Measurements from ENCODE around the gene C1orf115. TPM values are rescaled to one million over a fixed set of nuclear protein-coding genes. Genes with fewer than 3 reads are reported as not detected.
A peak's percentile ranks its signal among the peaks of the same experiment; 100 is the strongest.

C1orf115 gene, protein sequence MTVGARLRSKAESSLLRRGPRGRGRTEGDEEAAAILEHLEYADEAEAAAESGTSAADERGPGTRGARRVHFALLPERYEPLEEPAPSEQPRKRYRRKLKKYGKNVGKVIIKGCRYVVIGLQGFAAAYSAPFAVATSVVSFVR
- total RNA-seq, result under 1 TPM; 0.12 to 0.16 TPM

DNA sequence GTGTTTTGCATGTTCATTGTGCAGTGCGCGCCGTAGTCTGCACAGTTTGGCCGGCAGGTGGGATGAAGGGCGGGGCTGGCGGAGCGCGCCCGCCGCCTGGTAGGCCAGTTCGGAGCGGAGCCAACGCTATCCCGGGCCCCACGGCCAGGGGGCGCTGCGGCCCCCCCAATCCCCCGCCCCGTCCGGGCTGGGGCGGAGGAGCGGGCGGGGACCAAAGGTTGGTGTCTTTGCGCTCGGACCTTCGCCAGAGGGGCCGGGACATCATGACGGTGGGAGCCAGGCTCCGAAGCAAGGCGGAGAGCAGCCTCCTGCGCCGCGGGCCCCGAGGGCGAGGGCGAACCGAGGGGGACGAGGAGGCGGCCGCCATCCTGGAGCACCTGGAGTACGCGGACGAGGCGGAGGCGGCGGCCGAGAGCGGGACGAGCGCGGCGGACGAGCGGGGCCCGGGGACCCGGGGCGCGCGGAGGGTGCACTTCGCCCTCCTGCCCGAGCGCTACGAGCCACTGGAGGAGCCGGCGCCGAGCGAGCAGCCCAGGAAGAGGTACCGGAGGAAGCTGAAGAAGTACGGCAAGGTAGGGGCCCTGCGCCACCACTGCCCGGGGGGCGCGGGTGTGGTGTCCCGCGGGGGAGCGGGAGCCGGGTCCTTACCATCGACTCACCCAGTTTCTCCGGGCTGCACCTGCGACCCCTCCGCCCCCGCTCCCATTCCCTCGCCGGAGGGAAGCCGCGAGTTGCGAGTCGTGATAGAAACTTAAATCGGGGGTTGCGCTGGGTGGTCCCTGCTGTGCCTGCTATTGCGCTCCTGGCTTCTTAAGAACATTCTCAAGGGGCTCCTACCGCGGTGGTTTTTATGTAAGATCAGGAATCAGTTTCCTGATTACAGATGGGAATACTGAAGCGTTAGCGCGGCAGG is at the start of gene C1orf115:
TSS of gene C1orf115 (plus strand) at position 224 of the 913 bp plus-strand sequence. CDS start at position 264, 40 bp downstream.
- Mint-ChIP-seq H3K36me3 (no peaks in the 10 kb centered on the region), H3K4me1 (peaks cover 6% of the 10 kb centered on the region), H3K27ac (no peak within 1 kb of the TSS), H3K27me3 (peaks cover 24% of the 10 kb centered on the region), H3K4me3 (peak within 1 kb of the TSS; percentile 71), H3K9me3 (ENCODE audit: low read depth) (no peaks in the 10 kb centered on the region)
- ATAC-seq (peak; percentile 97), DNase-seq (peak; percentile 72)
- CTCF ChIA-PET, result interaction anchor here (1.9 to 2.8 kb wide), 2 partner anchors 10 to 43 kb away, joined by 8 to 16 read pairs; no protein-coding TSS in a partner anchor

- Mint-ChIP-seq H3K36me3 (no peaks in the 10 kb centered on the region), H3K27me3 (peaks cover 4% of the 10 kb centered on the region), H3K9me3 (ENCODE audit: low read depth) (no peaks in the 10 kb centered on the region), H3K27ac (no peak overlapping the region), H3K4me1 (no peaks in the 10 kb centered on the region), H3K4me3 (no peak overlapping the region)
- CTCF ChIA-PET, result no interaction called here
- no peak for DNase-seq
- no peak for ATAC-seq
These were observed 47.9 kb upstream of the C1orf115 start for GRCh38 chr1:220642285-220642684.

DNA sequence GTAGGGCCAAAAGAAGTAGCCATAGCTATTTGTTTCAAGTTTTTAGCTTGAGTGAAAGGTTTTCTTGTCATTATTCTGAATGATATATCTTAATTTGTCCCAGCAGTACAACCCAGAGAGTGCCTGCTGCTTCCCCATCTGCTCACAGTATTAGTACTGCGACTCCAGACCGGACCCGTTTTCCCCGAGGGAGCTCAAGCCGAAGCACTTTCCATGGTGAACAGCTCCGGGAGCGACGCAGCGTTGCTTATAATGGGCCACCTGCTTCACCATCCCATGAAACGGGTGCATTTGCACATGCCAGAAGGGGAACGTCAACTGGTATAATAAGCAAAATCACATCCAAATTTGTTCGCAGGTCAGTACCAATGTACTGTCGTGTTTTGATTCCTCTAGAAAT is 37.2 kb upstream of the C1orf115 start:
- DNase-seq, result no peak
- ATAC-seq, result no peak
- no peaks in the 10 kb centered on the region for H3K4me1 Mint-ChIP-seq
- no peak overlapping the region for H3K4me3 Mint-ChIP-seq
- CTCF ChIA-PET, result no interaction called here
- no peaks in the 10 kb centered on the region for H3K36me3 Mint-ChIP-seq
- H3K9me3 Mint-ChIP-seq (ENCODE audit: low read depth), result no peaks in the 10 kb centered on the region
- no peaks in the 10 kb centered on the region for H3K27me3 Mint-ChIP-seq
- H3K27ac Mint-ChIP-seq, result no peak overlapping the region

DNA sequence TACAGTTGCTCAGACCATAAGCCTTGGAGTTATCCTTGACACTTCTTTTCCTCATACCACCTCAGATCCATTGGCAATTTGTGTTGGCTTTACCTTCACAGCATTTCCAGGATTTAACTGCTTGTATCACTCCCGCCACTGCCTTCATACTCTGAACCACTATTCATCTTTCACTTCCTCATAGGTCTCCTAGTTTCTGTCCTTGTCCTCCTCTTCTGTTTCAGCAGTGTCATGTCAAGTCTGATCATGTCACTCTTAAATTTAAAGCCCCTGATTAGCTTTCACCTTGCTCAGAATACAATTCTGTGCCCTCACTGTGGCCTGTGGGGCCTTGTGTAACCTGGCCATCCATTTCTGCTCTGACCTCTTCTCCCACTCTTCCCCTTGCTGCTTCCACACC is 34.7 kb upstream of the C1orf115 start:
- Mint-ChIP-seq H3K4me3 (no peak overlapping the region), H3K27ac (no peak overlapping the region), H3K27me3 (no peaks in the 10 kb centered on the region), H3K36me3 (no peaks in the 10 kb centered on the region), H3K9me3 (ENCODE audit: low read depth) (no peaks in the 10 kb centered on the region), H3K4me1 (no peaks in the 10 kb centered on the region)
- no peak for ATAC-seq
- CTCF ChIA-PET, result no interaction called here
- DNase-seq, result no peak

DNA sequence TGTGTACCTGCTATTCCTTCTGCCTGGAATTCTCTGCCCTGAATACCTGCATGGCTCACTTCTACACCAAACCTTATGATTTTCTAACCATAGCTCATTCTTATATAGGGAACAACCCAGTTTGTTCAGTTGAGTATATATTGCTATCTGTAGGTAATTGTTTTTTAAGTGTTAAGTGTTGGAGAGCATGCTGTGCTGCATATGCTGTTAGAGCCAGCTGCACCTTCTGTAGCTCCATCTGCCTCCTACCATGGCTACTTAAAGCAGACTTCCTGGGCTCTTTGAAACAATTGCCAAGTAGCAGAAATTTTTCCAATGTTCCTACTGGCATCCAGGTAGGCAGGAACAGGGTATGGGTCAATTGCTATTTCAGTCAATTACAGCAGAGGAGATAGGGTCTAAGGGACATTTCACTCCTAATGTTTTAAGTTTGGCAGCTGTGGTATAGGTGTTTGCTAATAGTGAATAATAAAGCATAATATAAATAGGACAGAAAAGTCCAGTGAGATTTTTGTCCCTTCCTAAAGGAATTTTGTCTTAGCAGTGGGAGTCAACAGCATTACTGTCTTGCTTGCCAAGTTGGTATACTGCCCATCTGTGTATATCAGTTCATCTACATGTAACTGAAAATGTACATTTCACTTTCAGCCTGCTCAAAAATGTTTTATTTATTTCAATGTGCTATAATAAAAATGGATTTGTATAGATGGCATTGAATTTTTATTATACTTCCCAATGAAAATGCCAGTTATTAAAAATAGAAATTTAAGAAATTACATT is 34.0 kb upstream of the C1orf115 start:
- Mint-ChIP-seq H3K27ac (no peak overlapping the region), H3K4me1 (no peaks in the 10 kb centered on the region), H3K4me3 (no peak overlapping the region), H3K36me3 (no peaks in the 10 kb centered on the region), H3K27me3 (peaks cover 4% of the 10 kb centered on the region), H3K9me3 (ENCODE audit: low read depth) (no peaks in the 10 kb centered on the region)
- DNase-seq, result no peak
- CTCF ChIA-PET, result no interaction called here
- ATAC-seq, result no peak

- DNase-seq (no peak), ATAC-seq (no peak)
- no peaks in the 10 kb centered on the region for H3K4me1 Mint-ChIP-seq
- no peak overlapping the region for H3K27ac Mint-ChIP-seq
- H3K9me3 Mint-ChIP-seq (ENCODE audit: low read depth), result peaks cover 2% of the 10 kb centered on the region
- peaks cover 9% of the 10 kb centered on the region for H3K27me3 Mint-ChIP-seq
- H3K36me3 Mint-ChIP-seq, result no peaks in the 10 kb centered on the region
- H3K4me3 Mint-ChIP-seq, result no peak overlapping the region
- CTCF ChIA-PET, result no interaction called here
These were observed 23.8 kb upstream of the C1orf115 start for GRCh38 chr1:220666349-220666748.

- ATAC-seq (no peak), DNase-seq (no peak)
- Mint-ChIP-seq H3K27ac (no peak overlapping the region), H3K4me3 (no peak overlapping the region), H3K4me1 (no peaks in the 10 kb centered on the region), H3K36me3 (no peaks in the 10 kb centered on the region), H3K9me3 (ENCODE audit: low read depth) (peaks cover 2% of the 10 kb centered on the region), H3K27me3 (peaks cover 8% of the 10 kb centered on the region)
- CTCF ChIA-PET, result no interaction called here
These were observed 21.2 kb upstream of the C1orf115 start for GRCh38 chr1:220669005-220669404.

DNA sequence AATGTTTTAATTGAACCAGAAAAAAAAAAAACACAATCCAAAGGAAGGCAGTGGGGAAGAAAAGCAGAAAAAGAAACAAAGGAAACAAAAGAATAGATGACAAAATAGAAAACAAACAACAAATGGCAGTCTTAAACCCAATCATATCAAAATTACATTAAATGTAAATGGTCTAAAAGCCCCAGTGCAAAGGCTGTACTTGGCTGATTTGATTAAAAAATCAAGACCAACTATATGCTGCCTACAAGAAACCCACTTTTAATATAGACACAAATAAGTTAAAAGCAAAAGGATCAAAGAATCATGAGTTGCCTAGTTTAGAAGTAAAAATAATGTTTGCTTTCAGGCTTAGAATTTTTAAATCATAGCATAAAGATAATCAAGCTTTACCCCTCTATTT is 19.8 kb upstream of the C1orf115 start:
- H3K9me3 Mint-ChIP-seq (ENCODE audit: low read depth), result peaks cover 2% of the 10 kb centered on the region
- no peaks in the 10 kb centered on the region for H3K4me1 Mint-ChIP-seq
- H3K27me3 Mint-ChIP-seq, result peaks cover 10% of the 10 kb centered on the region
- DNase-seq (no peak), ATAC-seq (no peak)
- no peak overlapping the region for H3K27ac Mint-ChIP-seq
- H3K4me3 Mint-ChIP-seq, result no peak overlapping the region
- CTCF ChIA-PET, result no interaction called here
- no peaks in the 10 kb centered on the region for H3K36me3 Mint-ChIP-seq

GRCh38 chr1:220673921-220674320 is 16.2 kb upstream of the C1orf115 start:
- no peaks in the 10 kb centered on the region for H3K9me3 Mint-ChIP-seq (ENCODE audit: low read depth)
- CTCF ChIA-PET, result interaction anchor here (1.5 kb wide), 1 partner anchor 59 kb away, joined by 3 read pairs; no protein-coding TSS in a partner anchor
- H3K27me3 Mint-ChIP-seq, result peaks cover 8% of the 10 kb centered on the region
- no peak for ATAC-seq
- no peaks in the 10 kb centered on the region for H3K4me1 Mint-ChIP-seq
- no peak overlapping the region for H3K4me3 Mint-ChIP-seq
- DNase-seq, result no peak
- H3K27ac Mint-ChIP-seq, result no peak overlapping the region
- no peaks in the 10 kb centered on the region for H3K36me3 Mint-ChIP-seq

GRCh38 chr1:220677251-220677650 is 12.9 kb upstream of the C1orf115 start:
- ATAC-seq (no peak), DNase-seq (no peak)
- CTCF ChIA-PET, result no interaction called here
- no peaks in the 10 kb centered on the region for H3K9me3 Mint-ChIP-seq (ENCODE audit: low read depth)
- no peaks in the 10 kb centered on the region for H3K36me3 Mint-ChIP-seq
- H3K27me3 Mint-ChIP-seq, result peaks cover 15% of the 10 kb centered on the region
- no peaks in the 10 kb centered on the region for H3K4me1 Mint-ChIP-seq
- H3K27ac Mint-ChIP-seq, result no peak overlapping the region
- no peak overlapping the region for H3K4me3 Mint-ChIP-seq

DNA sequence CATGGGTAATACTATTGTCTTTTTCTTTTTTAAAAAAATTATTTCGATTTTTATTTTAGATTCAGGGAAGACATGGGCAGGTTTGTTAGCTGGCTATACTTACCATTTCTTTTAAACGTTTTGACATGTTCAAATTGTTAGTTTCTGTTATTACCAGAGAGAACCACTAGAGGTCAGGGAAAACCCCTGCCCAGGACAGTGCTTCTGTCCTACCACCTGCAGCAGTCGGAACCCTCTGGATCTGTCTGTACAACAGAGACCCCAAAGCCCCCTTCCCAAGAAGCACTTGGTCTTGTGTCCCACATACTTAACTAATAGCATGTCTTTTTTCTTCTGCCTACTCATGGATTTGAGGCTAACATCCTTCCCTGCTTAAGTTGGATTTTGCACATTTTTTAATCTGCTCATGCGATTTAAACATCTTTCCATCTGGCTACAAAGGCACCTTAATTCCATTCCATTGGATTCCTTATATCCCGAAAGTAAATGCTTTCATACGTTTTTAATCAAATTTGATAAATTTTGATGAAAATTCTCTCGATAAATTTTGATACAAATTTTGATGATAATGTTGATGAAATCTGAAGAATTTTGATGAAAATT is 10.0 kb upstream of the C1orf115 start:
- H3K27me3 Mint-ChIP-seq, result peaks cover 10% of the 10 kb centered on the region
- H3K27ac Mint-ChIP-seq, result no peak overlapping the region
- CTCF ChIA-PET, result interaction anchor here (0.6 to 2.4 kb wide), 4 partner anchors 11 to 55 kb away, joined by 3 to 12 read pairs (median 6); no protein-coding TSS in a partner anchor
- no peaks in the 10 kb centered on the region for H3K36me3 Mint-ChIP-seq
- no peak overlapping the region for H3K4me3 Mint-ChIP-seq
- no peaks in the 10 kb centered on the region for H3K4me1 Mint-ChIP-seq
- no peaks in the 10 kb centered on the region for H3K9me3 Mint-ChIP-seq (ENCODE audit: low read depth)
- peak; percentile 60 for ATAC-seq
- DNase-seq, result no peak

DNA sequence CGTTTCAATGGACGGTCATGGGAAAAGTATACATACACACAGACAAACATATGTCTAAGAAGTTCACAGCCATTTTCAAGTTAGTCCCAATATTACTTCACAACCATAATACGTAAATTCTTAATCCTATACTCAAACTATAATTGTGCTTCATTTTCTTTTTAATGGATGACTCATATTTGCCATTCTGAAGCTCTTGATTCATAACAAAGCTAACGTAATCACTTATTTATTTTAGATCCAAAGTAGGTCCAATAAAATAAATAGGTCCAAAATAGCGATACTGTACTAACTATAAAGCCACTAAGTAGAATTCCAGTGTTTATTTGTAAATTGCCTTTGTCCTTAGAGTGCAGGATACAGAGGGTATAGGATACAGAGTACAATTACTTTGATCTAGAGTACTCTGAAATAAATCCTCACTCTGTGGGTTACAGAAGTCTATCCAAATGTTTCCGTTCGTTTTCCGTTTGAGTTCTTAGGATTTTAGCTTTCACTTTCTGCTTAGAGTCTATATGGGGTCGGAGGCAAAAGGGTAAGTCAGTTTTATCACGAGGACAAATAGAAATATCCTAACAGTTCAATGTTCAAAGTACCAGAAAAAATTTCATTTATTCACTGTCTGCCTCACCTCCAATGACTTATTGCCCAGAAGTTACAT is 8.8 kb upstream of the C1orf115 start:
- H3K36me3 Mint-ChIP-seq, result no peaks in the 10 kb centered on the region
- CTCF ChIA-PET, result interaction anchor here (0.9 to 2.2 kb wide), 3 partner anchors 10 to 94 kb away, joined by 3 to 8 read pairs (median 4); no protein-coding TSS in a partner anchor
- H3K4me3 Mint-ChIP-seq, result no peak overlapping the region
- no peak overlapping the region for H3K27ac Mint-ChIP-seq
- ATAC-seq, result no peak
- DNase-seq, result no peak
- no peaks in the 10 kb centered on the region for H3K4me1 Mint-ChIP-seq
- no peaks in the 10 kb centered on the region for H3K9me3 Mint-ChIP-seq (ENCODE audit: low read depth)
- peaks cover 7% of the 10 kb centered on the region for H3K27me3 Mint-ChIP-seq
